GM21390 (cell line): ENCODE data around the gene EXOSC5.

ENCODE experiments used
- ATAC-seq: cut with Tn5 transposase; IDR thresholded peaks from one replicate; pipeline ENCODE4 v1.9.1; 2021; ENCODE audit not compliant: unreplicated experiment

Gene EXOSC5

DNA sequence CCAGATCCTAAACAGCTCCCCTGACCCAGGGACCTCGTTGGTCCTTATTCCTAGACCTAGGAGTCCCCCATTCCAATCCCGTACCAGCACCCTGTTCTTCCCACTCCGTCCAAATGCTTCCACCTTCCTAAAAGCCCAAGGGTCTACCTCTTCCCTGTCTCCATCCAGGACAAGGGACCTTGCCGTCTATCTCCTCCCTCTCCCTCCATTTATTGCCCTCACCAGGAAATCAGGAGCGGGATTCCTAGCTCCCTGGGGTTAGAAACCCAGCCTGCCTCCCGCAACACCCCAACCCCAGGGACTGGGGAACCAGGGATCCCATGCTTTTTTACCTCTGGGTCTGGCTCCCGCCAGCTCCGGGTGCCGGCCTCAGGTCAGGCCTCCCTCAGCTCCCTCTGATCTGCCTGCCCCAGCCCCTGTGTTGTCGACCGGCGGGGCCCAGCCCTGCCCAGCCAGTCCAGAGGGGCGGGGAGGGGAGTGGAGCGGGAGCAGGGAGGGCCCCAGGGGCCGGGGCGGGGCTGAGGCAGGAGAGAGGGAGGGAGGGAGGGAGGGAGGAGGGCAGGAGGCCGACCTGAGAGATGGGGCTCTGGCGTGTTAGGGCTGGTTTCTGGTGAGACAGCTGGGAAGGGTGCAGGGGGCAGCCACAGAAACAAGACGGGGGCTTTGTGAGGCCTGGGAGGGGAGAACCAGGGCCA lies 29.9 kb upstream of the EXOSC5 start, which contains the start of gene B3GNT8:
TSS of gene B3GNT8 (minus strand) at position 423 of the 695 bp plus-strand sequence. CDS start 596 bp downstream, outside the sequence.
- no peak for ATAC-seq

DNA sequence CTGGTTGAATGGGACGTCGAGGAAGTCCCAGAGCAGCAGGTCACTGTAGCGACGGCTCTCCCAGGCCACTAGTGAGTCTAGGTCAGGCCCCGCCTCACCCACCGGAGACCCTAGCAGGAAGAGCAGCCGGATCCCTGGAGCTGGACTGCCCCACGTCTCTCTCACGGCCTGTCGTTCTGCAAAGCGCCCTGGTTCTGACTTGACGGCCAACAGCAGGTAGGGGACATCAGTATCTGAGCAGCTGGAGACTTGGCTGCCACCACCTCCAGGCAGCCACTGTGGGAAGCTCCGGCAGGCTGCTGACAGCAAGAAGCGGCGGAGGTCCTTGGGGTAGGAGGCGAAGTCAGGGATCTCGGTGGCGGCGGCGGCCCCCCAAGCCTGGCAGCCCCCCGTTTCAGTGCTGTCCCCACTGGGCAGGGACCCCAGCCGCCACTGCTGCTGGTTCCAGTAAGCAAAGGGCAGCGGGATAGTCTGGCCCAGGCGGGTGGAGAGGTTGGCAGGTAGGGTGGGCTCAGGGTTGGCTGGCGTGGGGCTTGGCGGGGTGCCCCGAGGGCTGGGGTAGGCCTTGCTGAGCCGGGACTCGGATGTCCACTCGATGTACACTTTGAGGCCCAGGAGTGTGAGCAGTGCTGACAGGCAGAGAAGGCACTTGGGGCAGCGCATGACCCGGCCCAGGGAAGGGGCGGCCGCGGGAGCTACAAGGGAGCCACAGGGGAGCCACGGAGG lies 29.1 kb upstream of the EXOSC5 start:
- no peak for ATAC-seq

DNA sequence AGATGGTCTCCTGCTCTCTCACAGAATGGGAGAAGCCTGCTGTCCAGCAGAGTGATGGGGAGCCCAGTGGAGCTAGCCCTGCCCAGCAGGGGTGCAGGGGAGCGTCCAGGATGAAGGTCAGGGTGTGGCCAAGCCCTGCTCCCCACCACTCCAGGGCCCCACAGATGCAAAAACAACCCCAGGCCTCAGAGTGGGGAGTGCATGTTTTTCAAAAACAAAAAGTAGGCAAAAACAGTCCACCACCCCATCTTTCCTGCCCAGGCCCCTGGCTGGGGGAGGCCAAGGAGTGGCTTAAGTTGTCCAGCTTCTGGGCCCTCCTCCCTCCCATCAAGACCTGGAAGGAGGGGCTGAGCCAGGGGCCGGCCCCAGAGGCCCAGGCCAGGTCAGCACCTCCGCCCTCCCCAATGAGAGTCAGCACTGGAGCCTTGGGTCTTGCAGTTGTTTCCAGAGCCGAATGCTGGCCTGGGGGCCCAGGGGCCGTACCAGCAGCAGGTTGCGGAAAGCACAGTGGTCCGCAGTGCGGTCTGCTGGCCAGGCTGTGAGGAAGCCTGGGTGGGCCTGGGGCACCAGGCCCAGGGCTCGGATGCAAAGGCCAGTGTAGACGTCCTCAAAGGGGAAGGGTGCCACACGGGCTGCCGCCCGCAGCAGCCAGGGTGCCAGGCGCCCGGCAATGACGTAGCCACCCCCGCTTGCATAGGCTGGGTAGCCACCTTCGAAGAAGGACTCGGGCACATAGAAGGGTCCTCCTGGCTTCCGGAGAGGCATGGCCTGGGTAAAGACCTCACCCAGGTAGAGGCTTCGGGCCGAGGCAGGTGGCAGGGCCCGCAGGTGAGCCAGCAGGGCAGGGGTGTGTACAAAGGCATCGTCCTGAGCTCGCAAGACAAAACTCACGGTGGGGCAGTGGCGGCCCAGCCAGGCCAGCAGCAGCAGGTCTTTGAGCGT lies 28.3 kb upstream of the EXOSC5 start:
- no peak for ATAC-seq

DNA sequence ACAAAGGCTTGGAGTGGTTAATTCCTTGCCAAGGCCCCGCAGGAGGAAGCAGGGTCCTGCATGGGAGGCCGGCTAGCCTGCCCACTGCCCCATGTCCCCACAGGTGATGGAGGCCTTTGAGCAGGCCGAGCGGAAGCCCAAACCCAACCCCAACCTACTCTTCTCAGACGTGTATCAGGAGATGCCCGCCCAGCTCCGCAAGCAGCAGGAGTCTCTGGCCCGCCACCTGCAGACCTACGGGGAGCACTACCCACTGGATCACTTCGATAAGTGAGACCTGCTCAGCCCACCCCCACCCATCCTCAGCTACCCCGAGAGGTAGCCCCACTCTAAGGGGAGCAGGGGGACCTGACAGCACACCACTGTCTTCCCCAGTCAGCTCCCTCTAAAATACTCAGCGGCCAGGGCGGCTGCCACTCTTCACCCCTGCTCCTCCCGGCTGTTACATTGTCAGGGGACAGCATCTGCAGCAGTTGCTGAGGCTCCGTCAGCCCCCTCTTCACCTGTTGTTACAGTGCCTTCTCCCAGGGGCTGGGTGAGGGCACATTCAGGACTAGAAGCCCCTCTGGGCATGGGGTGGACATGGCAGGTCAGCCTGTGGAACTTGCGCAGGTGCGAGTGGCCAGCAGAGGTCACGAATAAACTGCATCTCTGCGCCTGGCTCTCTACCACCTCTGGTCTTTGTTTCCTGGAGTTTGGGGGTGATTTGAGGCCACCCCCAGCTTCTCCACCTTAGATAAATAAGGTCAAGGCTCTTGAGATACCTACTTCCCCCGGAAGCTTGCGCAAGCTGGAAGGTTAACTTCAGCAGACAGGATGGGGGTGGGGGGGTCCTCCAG lies 27.4 kb upstream of the EXOSC5 start:
- no peak for ATAC-seq

DNA sequence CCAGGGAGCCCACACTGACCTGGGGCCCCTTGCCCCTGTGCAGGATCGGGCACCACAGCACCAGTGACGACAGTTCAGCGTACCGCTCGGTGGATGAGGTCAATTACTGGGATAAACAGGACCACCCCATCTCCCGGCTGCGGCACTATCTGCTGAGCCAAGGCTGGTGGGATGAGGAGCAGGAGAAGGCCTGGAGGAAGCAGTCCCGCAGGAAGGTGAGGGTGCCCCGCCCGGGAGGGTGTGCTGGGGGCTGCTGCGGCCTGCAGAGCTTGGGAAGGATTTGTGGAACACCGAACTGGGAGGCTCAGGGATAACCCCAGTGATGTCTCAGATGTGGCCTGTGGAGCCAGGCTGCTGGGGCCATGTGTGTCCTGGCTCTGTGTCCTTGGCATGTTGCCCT lies 25.8 kb upstream of the EXOSC5 start:
- no peak for ATAC-seq

DNA sequence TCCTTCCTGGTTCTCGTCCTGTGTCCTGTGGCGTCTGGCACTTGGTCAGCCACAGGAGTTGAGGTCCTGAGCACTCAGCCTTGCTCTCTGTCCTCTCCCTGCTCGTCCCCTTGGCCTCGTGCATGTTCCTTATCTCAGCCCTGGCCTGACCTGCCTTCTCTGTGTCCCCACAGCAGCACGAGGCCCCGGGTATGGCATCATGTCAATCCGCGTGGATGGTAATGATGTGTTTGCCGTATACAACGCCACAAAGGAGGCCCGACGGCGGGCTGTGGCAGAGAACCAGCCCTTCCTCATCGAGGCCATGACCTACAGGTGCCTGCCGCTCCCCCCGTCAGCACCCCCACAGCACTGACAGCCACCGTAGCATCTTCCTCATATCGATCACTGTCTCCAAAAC lies 25.3 kb upstream of the EXOSC5 start:
- no peak for ATAC-seq

DNA sequence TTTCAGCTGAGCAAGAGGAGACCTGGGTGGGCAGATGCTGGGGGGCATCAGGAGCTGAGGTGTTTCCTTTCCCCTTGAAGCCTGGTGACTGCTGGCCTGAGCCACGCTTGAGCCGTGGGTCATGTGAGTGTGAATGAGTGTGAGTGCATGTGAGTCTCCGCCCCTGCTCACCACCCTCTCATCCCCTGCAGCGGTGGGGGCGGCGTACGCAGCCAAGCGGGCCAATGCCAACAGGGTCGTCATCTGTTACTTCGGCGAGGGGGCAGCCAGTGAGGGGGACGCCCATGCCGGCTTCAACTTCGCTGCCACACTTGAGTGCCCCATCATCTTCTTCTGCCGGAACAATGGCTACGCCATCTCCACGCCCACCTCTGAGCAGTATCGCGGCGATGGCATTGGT lies 24.8 kb upstream of the EXOSC5 start:
- no peak for ATAC-seq

DNA sequence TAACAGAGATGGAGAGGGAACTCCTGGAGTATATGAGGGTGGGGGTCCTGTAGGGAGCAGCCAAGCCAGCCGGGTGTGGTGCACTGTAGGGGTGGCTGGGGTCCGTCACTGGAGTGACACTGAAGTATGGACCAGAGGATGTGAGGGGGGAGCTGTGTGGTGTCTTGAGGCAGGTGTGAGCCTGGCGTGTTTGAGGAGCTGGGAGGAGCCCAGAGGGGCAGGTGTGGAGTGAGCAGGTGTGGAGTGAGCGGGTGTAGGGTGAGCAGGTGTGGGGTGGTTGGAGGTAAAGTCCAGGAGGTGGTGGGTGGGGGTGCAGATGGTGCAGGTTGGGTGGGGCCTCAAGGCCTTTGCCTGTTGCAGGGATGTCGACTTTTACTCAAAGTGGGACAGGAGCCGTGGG lies 24.2 kb upstream of the EXOSC5 start:
- no peak for ATAC-seq

DNA sequence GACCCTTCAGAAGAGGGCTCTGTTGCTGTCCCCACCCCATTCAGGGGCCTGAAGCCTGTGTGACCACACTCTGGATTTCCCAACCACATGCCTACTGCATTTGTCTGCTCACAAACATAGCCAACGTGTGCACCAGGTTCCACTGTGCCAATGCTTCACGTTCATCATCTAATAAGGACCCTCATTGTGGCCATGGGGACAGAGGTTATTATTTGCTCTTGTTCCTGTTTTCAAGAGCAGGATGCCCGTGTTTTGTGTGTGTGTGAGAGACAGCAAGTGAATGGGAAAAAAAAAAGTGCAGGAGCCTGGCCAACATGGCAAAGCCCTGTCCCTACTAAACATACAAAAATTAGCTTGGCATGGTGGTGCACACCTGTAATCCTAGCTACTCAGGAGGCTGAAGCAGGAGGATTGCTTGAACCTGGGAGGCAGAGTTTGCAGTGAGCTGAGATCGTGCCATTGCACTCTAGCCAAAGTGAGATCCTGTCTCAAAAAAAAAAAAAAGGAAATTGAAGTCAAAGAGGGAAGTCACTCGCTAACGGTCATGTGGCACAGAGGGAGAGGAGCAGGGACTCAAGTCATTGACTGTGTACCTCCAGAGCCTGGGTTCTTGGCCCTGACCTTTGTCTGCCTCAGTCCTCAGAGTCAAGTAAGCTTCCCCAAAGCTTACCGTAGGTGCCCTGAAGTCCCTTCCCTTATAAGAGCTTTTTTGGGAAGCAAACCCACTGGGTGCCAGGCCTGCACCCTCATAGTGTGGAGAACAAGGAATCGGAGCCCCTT lies 23.1 kb upstream of the EXOSC5 start:
- no peak for ATAC-seq

DNA sequence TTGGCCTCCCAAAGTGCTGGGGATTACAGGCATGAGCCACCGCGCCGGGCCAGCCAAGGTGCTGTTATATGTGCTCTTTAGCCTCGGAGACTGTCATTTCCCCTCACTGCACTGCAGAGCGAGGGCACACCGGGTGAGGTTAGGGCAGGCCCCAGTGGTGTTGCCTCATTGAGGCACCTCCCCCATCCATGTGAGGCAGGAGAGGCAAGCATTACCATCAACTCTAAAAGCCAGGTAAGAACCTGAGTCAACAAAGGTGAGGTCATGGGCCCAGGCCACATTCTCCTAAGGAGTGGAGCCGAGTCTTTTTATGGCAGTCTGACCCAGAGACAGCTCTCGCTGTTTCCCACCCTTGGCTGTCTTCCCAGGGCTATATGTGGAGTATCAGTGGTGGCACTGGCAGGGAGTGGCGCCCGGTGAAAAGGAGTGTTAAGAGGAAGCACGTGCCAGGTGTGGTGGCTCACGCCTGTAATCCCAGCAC lies 19.1 kb upstream of the EXOSC5 start:
- no peak for ATAC-seq

DNA sequence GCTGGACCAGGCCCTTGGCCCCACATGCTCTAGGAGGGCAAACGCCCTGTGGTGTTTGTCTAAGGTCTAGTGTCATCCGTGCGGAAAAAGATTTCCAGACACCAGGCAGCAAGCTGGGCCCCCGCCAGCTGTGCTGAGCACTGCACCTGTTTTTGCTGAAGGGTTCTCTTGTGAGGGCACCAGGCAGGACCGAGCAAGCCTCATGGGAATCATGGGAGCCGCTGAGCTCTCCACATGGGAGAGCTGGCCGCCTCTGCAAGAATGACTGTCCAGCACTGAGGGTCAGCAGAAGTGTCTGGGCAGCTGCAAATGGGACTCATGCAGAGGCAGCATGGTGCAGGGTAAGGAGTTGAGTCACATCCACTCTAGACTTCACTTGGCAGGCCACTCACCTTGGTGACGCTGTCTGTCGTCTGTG lies 18.0 kb upstream of the EXOSC5 start:
- ATAC-seq, result no peak

DNA sequence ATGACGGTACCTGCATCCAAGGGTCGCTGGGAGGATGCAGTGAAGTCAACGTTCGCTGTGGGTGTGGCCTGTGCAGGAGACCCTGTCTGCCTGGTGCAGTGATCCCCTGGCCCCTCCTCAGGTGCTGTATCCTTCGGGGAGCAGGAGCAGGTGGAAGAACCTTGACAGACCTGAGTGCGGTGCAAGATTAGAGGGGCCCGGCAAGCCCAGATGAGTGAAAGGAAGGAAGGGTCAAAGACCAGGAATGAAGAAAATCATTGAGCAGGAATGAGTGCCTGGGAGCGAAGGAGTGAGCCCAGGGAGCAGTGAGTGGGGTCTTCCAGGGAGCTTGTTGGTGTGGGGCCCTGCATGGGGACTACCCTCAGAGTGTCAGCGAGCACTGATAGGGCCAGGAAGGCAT lies 17.3 kb upstream of the EXOSC5 start:
- no peak for ATAC-seq

DNA sequence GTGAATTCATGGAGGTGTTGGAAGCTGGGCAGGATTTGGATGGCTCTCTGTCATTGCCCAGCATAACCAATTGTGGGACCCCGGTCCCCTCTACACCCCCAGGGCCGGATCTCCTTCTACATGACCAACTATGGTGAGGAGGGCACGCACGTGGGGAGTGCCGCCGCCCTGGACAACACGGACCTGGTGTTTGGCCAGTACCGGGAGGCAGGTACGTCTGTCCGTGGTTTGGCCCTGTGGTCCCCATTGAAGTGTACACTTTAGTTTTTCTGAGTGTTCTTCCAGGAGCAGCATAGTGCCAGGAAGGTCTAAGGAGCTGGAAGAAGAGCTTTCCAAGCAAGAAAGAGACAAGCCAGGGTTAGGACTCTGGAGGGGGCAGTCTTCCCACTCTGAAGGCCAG lies 16.8 kb upstream of the EXOSC5 start:
- no peak for ATAC-seq

DNA sequence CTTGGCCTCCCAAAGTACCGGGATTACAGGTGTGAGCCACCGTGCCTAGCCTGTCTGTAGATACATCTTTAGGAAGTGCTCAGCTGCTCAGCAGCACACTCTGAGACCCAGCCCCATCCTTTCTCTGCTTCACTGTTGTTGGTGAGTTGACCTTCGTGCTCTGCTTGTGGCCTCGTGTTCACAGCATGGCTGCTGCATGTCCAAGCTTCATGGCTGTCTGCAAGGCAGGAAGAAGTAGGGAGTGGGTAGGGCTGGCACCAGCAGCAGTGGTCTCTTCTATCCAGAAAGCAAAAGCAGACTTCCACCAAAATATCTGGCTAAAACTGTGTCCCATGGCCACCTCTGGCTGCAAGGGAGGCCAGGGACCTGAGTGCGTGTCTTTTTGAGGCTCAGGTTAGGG lies 15.8 kb upstream of the EXOSC5 start:
- no peak for ATAC-seq

DNA sequence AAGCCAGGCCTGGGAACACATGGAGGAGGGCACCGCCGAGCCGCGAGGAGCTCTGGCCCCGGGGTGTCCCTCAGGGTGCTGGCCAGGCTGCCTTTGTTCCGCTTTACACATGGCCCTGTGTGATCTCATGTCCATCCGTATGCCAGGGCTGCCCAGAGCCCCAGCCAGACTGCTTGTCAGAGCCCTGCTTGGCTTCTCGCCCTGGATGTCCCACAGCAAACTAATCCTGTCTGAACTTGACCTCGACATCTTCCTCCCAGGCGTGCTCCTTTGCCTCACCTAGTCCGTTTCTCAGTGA lies 14.8 kb upstream of the EXOSC5 start:
- no peak for ATAC-seq

DNA sequence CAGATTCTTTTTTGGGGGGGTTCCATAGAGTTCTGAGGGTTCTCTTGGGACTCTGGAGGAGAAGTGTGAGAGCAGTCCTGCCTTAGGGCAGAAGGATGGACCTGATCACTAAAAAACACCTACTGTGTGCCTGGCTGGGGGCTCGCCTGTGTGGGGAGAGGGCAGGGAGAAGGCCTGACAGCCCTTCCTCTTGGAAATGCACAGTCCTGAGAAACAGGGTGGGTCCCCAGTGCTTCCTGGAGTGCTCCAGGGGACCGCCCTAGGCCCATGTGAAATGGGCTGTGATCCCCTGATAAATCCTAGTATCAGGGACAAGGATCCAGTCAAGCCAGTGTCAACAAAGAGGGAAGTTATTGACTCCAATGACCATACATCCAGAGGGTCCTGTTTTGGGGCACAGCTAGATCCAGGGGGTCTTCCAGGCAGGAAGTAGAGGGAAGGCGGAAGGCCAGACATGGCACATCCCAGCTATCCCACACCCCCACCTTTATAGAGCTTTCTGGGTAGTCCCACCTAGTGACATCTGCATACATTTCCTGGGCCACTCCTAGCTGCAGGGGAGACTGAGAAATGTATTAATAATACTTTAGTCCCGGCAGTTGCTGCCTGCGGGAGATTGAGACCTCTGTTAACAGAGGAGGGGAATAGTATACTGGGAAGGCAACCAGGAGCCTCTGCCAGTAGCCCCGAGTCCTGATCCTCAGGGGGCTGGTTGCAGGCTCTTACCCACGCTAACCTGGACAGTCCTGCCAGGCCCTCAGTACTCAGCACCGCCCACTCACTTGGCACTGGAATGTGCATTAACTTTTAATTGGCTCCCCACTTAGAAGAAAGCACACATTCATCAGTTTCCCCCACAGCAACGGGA lies 14.2 kb upstream of the EXOSC5 start:
- ATAC-seq, result no peak

DNA sequence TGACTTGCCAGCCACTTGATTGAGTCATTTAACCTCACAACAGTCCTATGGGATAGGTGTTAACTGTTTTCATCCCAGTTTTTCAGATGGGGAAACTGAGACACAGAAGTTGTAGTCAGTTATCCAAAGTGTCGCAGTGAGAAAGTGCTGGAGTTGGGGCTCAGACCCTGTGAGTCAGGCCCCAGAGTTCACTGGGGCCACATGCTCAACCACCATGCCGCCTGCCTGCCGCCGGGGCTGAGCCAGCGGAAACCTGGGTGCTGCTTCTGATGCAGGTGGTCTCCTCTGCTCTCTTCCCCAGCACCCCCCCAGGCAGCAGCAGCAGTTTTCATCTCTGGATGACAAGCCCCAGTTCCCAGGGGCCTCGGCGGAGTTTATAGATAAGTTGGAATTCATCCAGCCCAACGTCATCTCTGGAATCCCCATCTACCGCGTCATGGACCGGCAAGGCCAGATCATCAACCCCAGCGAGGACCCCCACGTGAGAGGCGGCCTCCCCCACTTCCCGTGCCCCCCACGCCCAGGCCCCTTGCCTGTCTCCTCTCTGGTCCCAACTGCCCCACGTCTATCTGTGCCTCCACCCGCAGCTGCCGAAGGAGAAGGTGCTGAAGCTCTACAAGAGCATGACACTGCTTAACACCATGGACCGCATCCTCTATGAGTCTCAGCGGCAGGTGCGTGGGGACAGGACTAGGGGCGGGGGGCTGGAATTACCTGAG lies 13.3 kb upstream of the EXOSC5 start:
- no peak for ATAC-seq

DNA sequence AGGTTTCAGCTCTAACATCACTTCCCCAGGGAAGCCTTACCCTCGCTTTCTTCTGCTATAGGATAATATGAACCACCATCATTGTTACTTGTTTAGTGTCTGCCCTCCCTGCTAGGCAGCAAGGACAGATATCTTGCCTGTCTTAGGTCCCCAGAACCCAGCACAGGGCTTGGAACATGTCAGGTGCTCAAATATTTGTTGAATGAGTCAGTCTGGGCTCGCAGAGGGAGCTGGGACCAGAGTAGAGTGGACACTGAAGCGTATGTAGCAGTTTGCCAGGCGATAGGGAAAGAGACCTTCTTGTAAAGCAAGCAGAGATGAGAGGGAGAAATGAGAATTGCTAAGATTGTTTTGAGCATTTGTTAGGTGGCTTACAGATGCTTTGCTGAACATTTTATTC lies 12.1 kb upstream of the EXOSC5 start:
- ATAC-seq, result no peak
